ENCODE measurements around the gene KRT17.
"Not testable (repeated sequence)": the region's sequence is repeated elsewhere in the genome, so short reads cannot be mapped to it uniquely, and the experiment has no call there.

GRCh38 chr17:41626914-41627295 lies 2.5 kb upstream of the KRT17 start:
- not testable (repeated sequence) for TF ChIP-seq CTCF (IDR thresholded peaks at IDR 0.05); POLR2AphosphoS5 (IDR thresholded peaks at IDR 0.05; ENCODE audit: low read depth, low read length); REST (IDR thresholded peaks at IDR 0.05; ENCODE audit: insufficient read depth in 1 of 2, low read depth in 2 of 2, low read length in 1 of 2)

All from Panc1 (cell line).